GM23338 (cell line): ENCODE data around the gene HOXC4. TPM values are rescaled to one million over a fixed set of nuclear protein-coding genes. Genes with fewer than 3 reads are reported as not detected.

Source experiments
- ATAC-seq: fragments of 200-7000 bp; cut with Tn5 transposase; 3 replicates; pipeline ENCODE4 v1.9.1; 2020
- DNase-seq: peaks from one replicate; pipeline ENCODE4 v3.0.0-alpha.2; 2015; ENCODE audit warnings: low spot score
- H2AFZ ChIP-seq: fragments of 200-600 bp; sonication (generic); 2 replicates; pipeline ENCODE4 v1.8.0; 2016; ENCODE audit warnings: antibody characterized with exemption, mild to moderate bottlenecking, moderate library complexity
- H3F3A ChIP-seq: fragments of 200-600 bp; sonication (generic); replicated peaks from 2 replicates; pipeline ENCODE4 v1.8.0; 2017; ENCODE audit warnings: antibody characterized with exemption, mixed run types, low read depth
- H3K27ac ChIP-seq: fragments of 200-600 bp; sonication (generic); 2 replicates; pipeline ENCODE4 v1.6.1; 2016; ENCODE audit warnings: low read depth
- H3K27me3 ChIP-seq: fragments of 200-600 bp; sonication (generic); 2 replicates; pipeline ENCODE4 v1.8.0; 2016; ENCODE audit warnings: mild to moderate bottlenecking, mixed run types, moderate library complexity; ENCODE audit not compliant: insufficient read depth
- H3K36me3 ChIP-seq: fragments of 200-600 bp; sonication (generic); 2 replicates; pipeline ENCODE4 v1.8.0; 2016; ENCODE audit warnings: mild to moderate bottlenecking; ENCODE audit not compliant: insufficient read depth
- H3K4me1 ChIP-seq: fragments of 200-600 bp; sonication (generic); 2 replicates; pipeline ENCODE4 v1.8.0; 2016; ENCODE audit warnings: mild to moderate bottlenecking, moderate library complexity; ENCODE audit not compliant: insufficient read depth
- H3K4me2 ChIP-seq: fragments of 200-600 bp; sonication (generic); 2 replicates; pipeline ENCODE4 v1.7.1; 2017; ENCODE audit warnings: mixed run types
- H3K4me3 ChIP-seq: fragments of 200-600 bp; sonication (generic); 2 replicates; pipeline ENCODE4 v1.6.1; 2016; ENCODE audit warnings: mixed run types
- H3K79me2 ChIP-seq: fragments of 200-600 bp; sonication (generic); replicated peaks from 2 replicates; pipeline ENCODE4 v1.8.0; 2017; ENCODE audit warnings: mild to moderate bottlenecking; ENCODE audit not compliant: insufficient read depth
- H3K9me2 ChIP-seq: fragments of 200-600 bp; sonication (generic); 2 replicates; pipeline ENCODE4 v1.8.0; 2017; ENCODE audit not compliant: insufficient read depth
- H4K20me1 ChIP-seq: fragments of 200-600 bp; sonication (generic); replicated peaks from 2 replicates; pipeline ENCODE4 v1.8.0; 2017; ENCODE audit warnings: mild to moderate bottlenecking; ENCODE audit not compliant: insufficient read depth
- H3K27ac Mint-ChIP-seq: 2 replicates; pipeline ENCODE4 v1.8.0; 2020; ENCODE audit warnings: inconsistent platforms, mild to moderate bottlenecking, moderate library complexity, mixed read lengths
- H3K27me3 Mint-ChIP-seq: 3 replicates; pipeline ENCODE4 v1.8.0; 2022; ENCODE audit warnings: low read depth, mild to moderate bottlenecking, moderate library complexity, mixed read lengths, inconsistent platforms; ENCODE audit not compliant: insufficient read depth, poor library complexity
- H3K36me3 Mint-ChIP-seq: 3 replicates; pipeline ENCODE4 v1.8.0; 2021; ENCODE audit warnings: low read depth, mild to moderate bottlenecking, inconsistent platforms, moderate library complexity, mixed read lengths
- H3K4me1 Mint-ChIP-seq: 3 replicates; pipeline ENCODE4 v1.8.0; 2020; ENCODE audit warnings: mild to moderate bottlenecking, inconsistent platforms, mixed read lengths
- H3K4me3 Mint-ChIP-seq: 3 replicates; pipeline ENCODE4 v1.8.0; 2021; ENCODE audit warnings: moderate library complexity, mild to moderate bottlenecking, inconsistent platforms, mixed read lengths
- H3K9me3 Mint-ChIP-seq: 3 replicates; pipeline ENCODE4 v1.8.0; 2020; ENCODE audit warnings: moderate library complexity, mild to moderate bottlenecking, inconsistent platforms, mixed read lengths
- CREB1 ChIP-seq: fragments of 250-450 bp; sonication (Bioruptor Pico); IDR thresholded peaks from 2 replicates; pipeline ENCODE4 v1.5.0; 2020; ENCODE audit warnings: low read depth, mild to moderate bottlenecking, moderate library complexity
- EZH2 ChIP-seq: fragments of 200-600 bp; sonication (generic); IDR thresholded peaks from one replicate; pipeline ENCODE4 v1.8.0; 2017; ENCODE audit warnings: antibody characterized with exemption, mild to moderate bottlenecking, low read depth; ENCODE audit not compliant: unreplicated experiment
- EZH2phosphoT487 ChIP-seq: fragments of 200-600 bp; sonication (generic); IDR thresholded peaks from one replicate; pipeline ENCODE4 v1.8.1; 2018; ENCODE audit warnings: antibody characterized with exemption; ENCODE audit not compliant: unreplicated experiment
- JUNB ChIP-seq: IDR thresholded peaks from one replicate; pipeline ENCODE4 v1.6.1; 2016; ENCODE audit warnings: antibody characterized with exemption; ENCODE audit not compliant: unreplicated experiment
- NANOG ChIP-seq: IDR thresholded peaks from 2 replicates; pipeline ENCODE4 v1.6.1; 2016; ENCODE audit warnings: antibody characterized with exemption, borderline replicate concordance
- POLR2AphosphoS5 ChIP-seq: IDR thresholded peaks from 2 replicates; pipeline ENCODE4 v1.6.1; 2016; ENCODE audit warnings: antibody characterized with exemption, low read depth
- ZNF331 ChIP-seq: fragments of 250-450 bp; sonication (Bioruptor Pico); IDR thresholded peaks from 2 replicates; pipeline ENCODE4 v1.5.0; 2020; ENCODE audit warnings: low read depth, mild to moderate bottlenecking, moderate library complexity
- polyA plus RNA-seq: library from polyadenylated mRNA; unstranded; fragments of >200 nt; fragmentation: Nextera tagmentation; extraction: Ambion mirVana; gene quantifications from 2 replicates; pipeline ENCODE4 v1.2.1, GENCODE V29; 2016
- total RNA-seq: library from RNA; depleted of rRNA; stranded (reverse); fragments of >200 nt; shearing (Covaris generic); gene quantifications from 2 replicates; pipeline ENCODE4 v1.2.3, GENCODE V29; 2014
- TF ChIP-seq, protein P1 (sequence below): IDR thresholded peaks from one replicate; pipeline ENCODE4 v1.6.1; 2018; ENCODE audit warnings: antibody characterized with exemption; ENCODE audit not compliant: unreplicated experiment
- TF ChIP-seq, protein P2 (sequence below), 2 experiments: fragments of 200-600 bp in 1 of 2; sonication (generic) in 1 of 2; conservative IDR thresholded peaks; 2 replicates each; pipeline versions ENCODE4 v1.5.1 to v1.6.1; 2016 to 2017; ENCODE audit warnings: antibody characterized with exemption in 2 of 2, low read depth in 2 of 2, mild to moderate bottlenecking in 2 of 2, moderate library complexity in 1 of 2
- TF ChIP-seq, protein P3 (sequence below): IDR thresholded peaks from 2 replicates; pipeline ENCODE4 v1.6.1; 2016; ENCODE audit warnings: antibody characterized with exemption

The HOXC4 gene
- total and polyA plus RNA-seq, 2 experiments from 2014 or later = not detected

DNA sequence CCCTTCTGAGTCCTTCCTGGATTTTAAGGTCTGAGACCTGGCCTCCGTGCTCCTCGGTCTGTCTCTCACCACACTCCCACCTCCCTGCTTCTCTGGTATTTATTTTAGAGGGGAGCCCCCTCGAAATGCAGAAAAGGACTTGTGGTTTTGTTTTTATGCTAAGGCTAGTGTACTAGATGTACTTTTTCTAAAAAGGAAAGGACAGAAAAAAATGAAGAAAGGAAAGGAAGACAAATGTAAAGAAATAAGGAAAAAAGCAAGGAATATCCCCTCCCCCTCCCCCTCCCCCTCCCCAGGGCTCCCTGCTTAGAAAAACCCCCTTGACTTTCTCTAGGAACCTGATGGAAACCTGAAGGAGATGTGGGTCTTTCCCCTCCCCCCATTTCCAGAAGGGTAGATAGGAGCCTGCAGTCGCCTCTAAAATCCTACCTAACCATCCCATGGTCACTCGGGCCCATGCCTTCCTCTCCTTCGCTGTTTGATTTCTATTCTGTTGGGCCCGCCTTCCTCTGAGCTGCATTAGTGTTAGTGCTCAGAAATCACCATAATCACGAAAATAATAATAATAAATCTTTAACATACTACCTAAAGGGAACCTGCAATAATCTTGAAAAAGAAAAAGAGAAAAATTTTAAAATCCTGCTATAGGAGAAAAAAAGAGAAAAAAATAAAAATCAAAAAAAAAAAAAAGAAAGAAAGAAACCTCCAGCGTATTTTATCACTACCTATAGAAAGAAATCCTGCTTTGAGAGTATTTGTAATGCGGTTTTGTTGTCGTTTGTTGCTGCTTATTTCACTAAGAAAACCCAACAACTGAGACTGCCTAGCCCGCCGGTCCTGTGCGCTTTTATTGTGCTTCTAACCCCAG, 41.7 kb upstream of the HOXC4 start (continued):
- TF ChIP-seq, protein P1, sequence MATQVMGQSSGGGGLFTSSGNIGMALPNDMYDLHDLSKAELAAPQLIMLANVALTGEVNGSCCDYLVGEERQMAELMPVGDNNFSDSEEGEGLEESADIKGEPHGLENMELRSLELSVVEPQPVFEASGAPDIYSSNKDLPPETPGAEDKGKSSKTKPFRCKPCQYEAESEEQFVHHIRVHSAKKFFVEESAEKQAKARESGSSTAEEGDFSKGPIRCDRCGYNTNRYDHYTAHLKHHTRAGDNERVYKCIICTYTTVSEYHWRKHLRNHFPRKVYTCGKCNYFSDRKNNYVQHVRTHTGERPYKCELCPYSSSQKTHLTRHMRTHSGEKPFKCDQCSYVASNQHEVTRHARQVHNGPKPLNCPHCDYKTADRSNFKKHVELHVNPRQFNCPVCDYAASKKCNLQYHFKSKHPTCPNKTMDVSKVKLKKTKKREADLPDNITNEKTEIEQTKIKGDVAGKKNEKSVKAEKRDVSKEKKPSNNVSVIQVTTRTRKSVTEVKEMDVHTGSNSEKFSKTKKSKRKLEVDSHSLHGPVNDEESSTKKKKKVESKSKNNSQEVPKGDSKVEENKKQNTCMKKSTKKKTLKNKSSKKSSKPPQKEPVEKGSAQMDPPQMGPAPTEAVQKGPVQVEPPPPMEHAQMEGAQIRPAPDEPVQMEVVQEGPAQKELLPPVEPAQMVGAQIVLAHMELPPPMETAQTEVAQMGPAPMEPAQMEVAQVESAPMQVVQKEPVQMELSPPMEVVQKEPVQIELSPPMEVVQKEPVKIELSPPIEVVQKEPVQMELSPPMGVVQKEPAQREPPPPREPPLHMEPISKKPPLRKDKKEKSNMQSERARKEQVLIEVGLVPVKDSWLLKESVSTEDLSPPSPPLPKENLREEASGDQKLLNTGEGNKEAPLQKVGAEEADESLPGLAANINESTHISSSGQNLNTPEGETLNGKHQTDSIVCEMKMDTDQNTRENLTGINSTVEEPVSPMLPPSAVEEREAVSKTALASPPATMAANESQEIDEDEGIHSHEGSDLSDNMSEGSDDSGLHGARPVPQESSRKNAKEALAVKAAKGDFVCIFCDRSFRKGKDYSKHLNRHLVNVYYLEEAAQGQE = no peak
- TF ChIP-seq, protein P2, sequence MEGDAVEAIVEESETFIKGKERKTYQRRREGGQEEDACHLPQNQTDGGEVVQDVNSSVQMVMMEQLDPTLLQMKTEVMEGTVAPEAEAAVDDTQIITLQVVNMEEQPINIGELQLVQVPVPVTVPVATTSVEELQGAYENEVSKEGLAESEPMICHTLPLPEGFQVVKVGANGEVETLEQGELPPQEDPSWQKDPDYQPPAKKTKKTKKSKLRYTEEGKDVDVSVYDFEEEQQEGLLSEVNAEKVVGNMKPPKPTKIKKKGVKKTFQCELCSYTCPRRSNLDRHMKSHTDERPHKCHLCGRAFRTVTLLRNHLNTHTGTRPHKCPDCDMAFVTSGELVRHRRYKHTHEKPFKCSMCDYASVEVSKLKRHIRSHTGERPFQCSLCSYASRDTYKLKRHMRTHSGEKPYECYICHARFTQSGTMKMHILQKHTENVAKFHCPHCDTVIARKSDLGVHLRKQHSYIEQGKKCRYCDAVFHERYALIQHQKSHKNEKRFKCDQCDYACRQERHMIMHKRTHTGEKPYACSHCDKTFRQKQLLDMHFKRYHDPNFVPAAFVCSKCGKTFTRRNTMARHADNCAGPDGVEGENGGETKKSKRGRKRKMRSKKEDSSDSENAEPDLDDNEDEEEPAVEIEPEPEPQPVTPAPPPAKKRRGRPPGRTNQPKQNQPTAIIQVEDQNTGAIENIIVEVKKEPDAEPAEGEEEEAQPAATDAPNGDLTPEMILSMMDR (conservative IDR thresholded peaks at IDR 0.05; ENCODE audit: low read depth in 2 of 2) = no peak
- TF ChIP-seq CREB1 (CRISPR knock-in tag) (no peak), ZNF331 (CRISPR knock-in tag) (no peak), EZH2phosphoT487 (peak; percentile 6), POLR2AphosphoS5 (no peak), NANOG (no peak), EZH2 (peak; percentile 60), JUNB (no peak)

DNA sequence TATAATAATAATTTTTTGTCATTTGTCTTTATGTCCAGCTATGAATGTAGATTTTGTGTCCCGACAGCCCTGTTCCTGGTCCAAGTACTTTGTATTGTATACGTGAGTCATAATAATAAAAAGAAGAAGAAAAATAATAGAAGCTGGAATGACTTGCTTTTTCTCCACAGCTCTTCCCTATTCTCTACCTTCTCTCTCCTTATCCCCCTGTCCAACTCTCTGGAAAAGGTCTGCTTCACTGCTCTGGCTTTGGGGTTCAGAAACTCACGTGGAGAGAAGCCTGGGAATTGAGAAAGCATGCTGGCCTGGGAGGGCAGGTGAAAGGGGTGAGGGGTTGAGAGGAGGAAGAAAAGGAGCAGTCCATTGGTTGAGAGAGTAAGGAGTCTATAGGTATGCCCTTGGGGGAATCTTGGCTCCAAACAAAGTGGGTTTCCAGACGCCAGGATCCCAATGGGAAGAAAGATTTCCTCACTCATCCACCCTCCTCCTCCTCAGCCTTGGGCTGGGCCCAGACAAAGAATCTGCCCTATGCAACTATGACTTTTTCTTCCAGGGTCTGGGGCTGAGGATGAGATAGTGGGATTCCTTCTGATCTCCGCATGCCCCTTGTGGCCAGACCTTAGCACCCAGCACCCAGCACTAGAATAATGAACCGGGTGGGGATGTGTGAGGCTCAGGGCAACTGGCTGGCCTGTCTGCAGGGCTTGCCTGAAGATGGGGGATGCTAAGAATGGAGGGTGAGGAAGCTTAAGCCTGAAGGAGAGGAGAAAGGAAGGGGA, 40.8 kb upstream of the HOXC4 start:
- Histone ChIP-seq H3K9me2 (no peaks in the 10 kb centered on the region), H3K4me2 (no peak overlapping the region), H3K36me3 (no peaks in the 10 kb centered on the region), H3K4me3 (no peak overlapping the region), H3K27ac (no peak overlapping the region), H3F3A (peaks cover 31% of the 10 kb centered on the region), H2AFZ (no peak overlapping the region), H3K27me3 (peaks cover 100% of the 10 kb centered on the region), H3K4me1 (peaks cover 50% of the 10 kb centered on the region), H4K20me1 (peaks cover 25% of the 10 kb centered on the region), H3K79me2 (no peaks in the 10 kb centered on the region)
- peaks cover 99% of the 10 kb centered on the region for H3K27me3 Mint-ChIP-seq
- H3K4me1 Mint-ChIP-seq = peaks cover 33% of the 10 kb centered on the region
- no peak for DNase-seq
- H3K4me3 Mint-ChIP-seq = no peak overlapping the region
- H3K27ac Mint-ChIP-seq = no peak overlapping the region
- ATAC-seq = no peak
- no peaks in the 10 kb centered on the region; the same call in 2 of the 3 replicates for H3K9me3 Mint-ChIP-seq
- H3K36me3 Mint-ChIP-seq = no peaks in the 10 kb centered on the region
- TF ChIP-seq, protein P2 (conservative IDR thresholded peaks at IDR 0.05; ENCODE audit: low read depth in 2 of 2) = peak in 1 of 2 experiments; percentile 20; a peak in 2 of 4 replicates
- TF ChIP-seq EZH2 = peak; percentile 62
- TF ChIP-seq POLR2AphosphoS5 = no peak
- TF ChIP-seq CREB1 (CRISPR knock-in tag) = no peak
- TF ChIP-seq, protein P3, sequence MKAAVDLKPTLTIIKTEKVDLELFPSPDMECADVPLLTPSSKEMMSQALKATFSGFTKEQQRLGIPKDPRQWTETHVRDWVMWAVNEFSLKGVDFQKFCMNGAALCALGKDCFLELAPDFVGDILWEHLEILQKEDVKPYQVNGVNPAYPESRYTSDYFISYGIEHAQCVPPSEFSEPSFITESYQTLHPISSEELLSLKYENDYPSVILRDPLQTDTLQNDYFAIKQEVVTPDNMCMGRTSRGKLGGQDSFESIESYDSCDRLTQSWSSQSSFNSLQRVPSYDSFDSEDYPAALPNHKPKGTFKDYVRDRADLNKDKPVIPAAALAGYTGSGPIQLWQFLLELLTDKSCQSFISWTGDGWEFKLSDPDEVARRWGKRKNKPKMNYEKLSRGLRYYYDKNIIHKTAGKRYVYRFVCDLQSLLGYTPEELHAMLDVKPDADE = no peak
- no peak for TF ChIP-seq EZH2phosphoT487
